Stimulated activated CD4-positive, alpha-beta T cell treated with anti-CD3 and anti-CD28 coated beads, Interleukin-1b, Interleukin-23, amount 100 ng/mL, for 1 hour (primary cell): Measurements from ENCODE around the gene OR8G5.

Experiments
- DNase-seq, 2 donors: peaks; one replicate each; pipeline ENCODE4 v3.0.0-alpha.2; 2020; ENCODE audit warnings: low read depth in 2 of 2

Gene OR8G5

GRCh38 chr11:124285610-124286344 lies 29.6 kb downstream of the OR8G5 start:
- DNase-seq: no peak

GRCh38 chr11:124294687-124295086 lies 38.5 kb downstream of the OR8G5 start:
- no peak for DNase-seq

GRCh38 chr11:124296016-124296415 lies 39.8 kb downstream of the OR8G5 start:
- no peak for DNase-seq

GRCh38 chr11:124297921-124298320 lies 41.7 kb downstream of the OR8G5 start:
- no peak for DNase-seq

- no peak for DNase-seq
Measured at GRCh38 chr11:124301548-124301947, 45.4 kb downstream of the OR8G5 start.

GRCh38 chr11:124302347-124303125 lies 46.4 kb downstream of the OR8G5 start:
- DNase-seq: no peak

- no peak for DNase-seq
Measured at GRCh38 chr11:124307093-124307492, 50.9 kb downstream of the OR8G5 start.

GRCh38 chr11:124310721-124311120 lies 54.5 kb downstream of the OR8G5 start:
- no peak for DNase-seq

GRCh38 chr11:124311269-124311668 lies 55.1 kb downstream of the OR8G5 start:
- no peak for DNase-seq

- no peak for DNase-seq
Measured at GRCh38 chr11:124311670-124312069, 55.5 kb downstream of the OR8G5 start.

- DNase-seq: no peak
Measured at GRCh38 chr11:124313131-124313530, 57.0 kb downstream of the OR8G5 start.

- DNase-seq: no peak
Measured at GRCh38 chr11:124313849-124314248, 57.7 kb downstream of the OR8G5 start, which contains the start of gene OR8D1. OR8D1 (minus strand) TSS chr11:124313949; CDS start chr11:124310766, 3,183 bp downstream.

GRCh38 chr11:124315052-124315451 lies 58.9 kb downstream of the OR8G5 start:
- no peak for DNase-seq
